ENCODE data around the gene UBA1.

- no peak for TF ChIP-seq POLR2AphosphoS5 (IDR thresholded peaks at IDR 0.05)
- TF ChIP-seq, protein P1, sequence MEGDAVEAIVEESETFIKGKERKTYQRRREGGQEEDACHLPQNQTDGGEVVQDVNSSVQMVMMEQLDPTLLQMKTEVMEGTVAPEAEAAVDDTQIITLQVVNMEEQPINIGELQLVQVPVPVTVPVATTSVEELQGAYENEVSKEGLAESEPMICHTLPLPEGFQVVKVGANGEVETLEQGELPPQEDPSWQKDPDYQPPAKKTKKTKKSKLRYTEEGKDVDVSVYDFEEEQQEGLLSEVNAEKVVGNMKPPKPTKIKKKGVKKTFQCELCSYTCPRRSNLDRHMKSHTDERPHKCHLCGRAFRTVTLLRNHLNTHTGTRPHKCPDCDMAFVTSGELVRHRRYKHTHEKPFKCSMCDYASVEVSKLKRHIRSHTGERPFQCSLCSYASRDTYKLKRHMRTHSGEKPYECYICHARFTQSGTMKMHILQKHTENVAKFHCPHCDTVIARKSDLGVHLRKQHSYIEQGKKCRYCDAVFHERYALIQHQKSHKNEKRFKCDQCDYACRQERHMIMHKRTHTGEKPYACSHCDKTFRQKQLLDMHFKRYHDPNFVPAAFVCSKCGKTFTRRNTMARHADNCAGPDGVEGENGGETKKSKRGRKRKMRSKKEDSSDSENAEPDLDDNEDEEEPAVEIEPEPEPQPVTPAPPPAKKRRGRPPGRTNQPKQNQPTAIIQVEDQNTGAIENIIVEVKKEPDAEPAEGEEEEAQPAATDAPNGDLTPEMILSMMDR (IDR thresholded peaks at IDR 0.05 in 8 of 11, conservative IDR thresholded peaks at IDR 0.05 in 3 of 11): no peak
Observed at GRCh38 chrX:47234583-47234982, 41.0 kb downstream of the UBA1 start.

Measured in spleen (tissue), 7 donors.